ENCODE data around the gene KLK6. TPM values are rescaled to one million over a fixed set of nuclear protein-coding genes. Genes with fewer than 3 reads are reported as not detected.

KLK6 gene
- total RNA-seq, 1 donor from 2014 or later, result not detected

DNA sequence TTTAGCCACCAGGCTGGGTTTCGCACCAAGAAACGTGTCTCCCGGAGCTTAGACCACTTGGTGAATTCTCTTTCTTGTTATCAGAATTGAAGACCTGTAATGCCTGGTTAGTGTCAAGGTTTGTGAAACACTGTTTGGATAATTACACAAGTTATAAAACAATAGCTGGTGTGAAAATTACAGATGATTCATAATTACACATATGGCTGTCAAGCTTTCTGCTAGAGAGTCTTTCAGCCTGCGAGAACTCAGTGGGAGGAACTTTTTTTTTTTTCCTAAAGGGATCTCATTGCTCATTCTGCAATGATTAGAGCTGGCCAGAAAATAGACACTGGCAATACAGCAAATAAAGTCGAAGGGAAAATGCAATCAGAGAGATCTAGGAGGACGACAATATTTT lies 44.8 kb downstream of the KLK6 start:
- Histone ChIP-seq H3K36me3 (no peaks in the 10 kb centered on the region), H3K9me3 (replicated peaks) (no peaks in the 10 kb centered on the region), H3K27me3 (ENCODE audit: low read depth) (peaks cover 89% of the 10 kb centered on the region), H3K27ac (replicated peaks) (no peak overlapping the region), H3K4me1 (peaks cover 6% of the 10 kb centered on the region), H3K4me3 (no peak overlapping the region)
- intact Hi-C loops (cut with micrococcal nuclease), result no loop called here
- TF ChIP-seq, protein P1, sequence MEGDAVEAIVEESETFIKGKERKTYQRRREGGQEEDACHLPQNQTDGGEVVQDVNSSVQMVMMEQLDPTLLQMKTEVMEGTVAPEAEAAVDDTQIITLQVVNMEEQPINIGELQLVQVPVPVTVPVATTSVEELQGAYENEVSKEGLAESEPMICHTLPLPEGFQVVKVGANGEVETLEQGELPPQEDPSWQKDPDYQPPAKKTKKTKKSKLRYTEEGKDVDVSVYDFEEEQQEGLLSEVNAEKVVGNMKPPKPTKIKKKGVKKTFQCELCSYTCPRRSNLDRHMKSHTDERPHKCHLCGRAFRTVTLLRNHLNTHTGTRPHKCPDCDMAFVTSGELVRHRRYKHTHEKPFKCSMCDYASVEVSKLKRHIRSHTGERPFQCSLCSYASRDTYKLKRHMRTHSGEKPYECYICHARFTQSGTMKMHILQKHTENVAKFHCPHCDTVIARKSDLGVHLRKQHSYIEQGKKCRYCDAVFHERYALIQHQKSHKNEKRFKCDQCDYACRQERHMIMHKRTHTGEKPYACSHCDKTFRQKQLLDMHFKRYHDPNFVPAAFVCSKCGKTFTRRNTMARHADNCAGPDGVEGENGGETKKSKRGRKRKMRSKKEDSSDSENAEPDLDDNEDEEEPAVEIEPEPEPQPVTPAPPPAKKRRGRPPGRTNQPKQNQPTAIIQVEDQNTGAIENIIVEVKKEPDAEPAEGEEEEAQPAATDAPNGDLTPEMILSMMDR (IDR thresholded peaks at IDR 0.05; ENCODE audit: borderline replicate concordance), result no peak
- no peak for DNase-seq

- H3K36me3 ChIP-seq, result no peaks in the 10 kb centered on the region
- H3K9me3 ChIP-seq (replicated peaks), result no peaks in the 10 kb centered on the region
- peaks cover 86% of the 10 kb centered on the region for H3K27me3 ChIP-seq (ENCODE audit: low read depth)
- no peak overlapping the region for H3K4me3 ChIP-seq
- intact Hi-C loops (cut with micrococcal nuclease), result no loop called here
- TF ChIP-seq, protein P1 (IDR thresholded peaks at IDR 0.05; ENCODE audit: borderline replicate concordance), result peak; percentile 90
- no peak overlapping the region for H3K27ac ChIP-seq (replicated peaks)
- DNase-seq, result peak; percentile 34
- peaks cover 6% of the 10 kb centered on the region for H3K4me1 ChIP-seq
These were observed 47.0 kb downstream of the KLK6 start for GRCh38 chr19:50922317-50922853.

DNA sequence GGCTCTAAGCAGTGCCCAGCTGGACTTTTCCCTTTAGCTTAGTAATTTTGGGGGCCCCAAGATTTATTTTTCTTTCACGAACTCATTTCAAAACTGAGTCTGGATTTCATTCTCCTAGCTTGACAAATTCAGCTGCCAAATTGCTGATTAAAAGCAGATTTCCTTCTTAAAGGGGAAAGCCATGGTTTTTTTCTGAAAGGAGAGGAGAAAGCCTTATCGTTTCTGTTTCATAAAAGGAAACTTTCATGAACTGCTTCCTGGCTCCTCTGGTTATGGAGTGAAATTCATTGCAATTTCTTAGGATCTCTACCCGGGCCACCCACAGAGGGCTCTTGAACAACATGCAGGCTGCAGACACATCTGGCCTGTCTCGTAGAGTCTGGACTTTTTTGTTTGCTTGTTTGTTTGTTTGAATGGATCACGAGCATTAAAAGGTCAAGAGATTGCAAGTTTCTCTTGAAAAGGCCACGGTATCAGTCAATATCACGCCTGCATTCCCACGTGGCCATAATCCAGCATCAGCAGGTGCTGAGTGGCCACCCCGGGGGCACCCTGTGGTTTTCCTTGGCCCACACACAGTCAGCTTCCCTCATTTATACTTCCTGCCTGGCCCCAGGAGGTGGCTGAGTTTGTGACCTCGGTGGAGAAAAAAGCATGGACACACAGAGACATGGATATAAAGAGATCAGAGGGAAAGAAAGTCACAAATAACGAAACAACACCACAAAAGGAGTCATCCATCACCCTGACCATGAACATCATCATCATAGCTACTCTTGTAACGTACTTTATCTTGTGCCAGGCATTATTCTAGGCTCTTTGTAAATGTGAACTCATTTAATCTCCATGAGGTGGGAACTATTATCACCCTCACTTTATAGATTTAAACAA lies 47.7 kb downstream of the KLK6 start:
- Histone ChIP-seq H3K36me3 (no peaks in the 10 kb centered on the region), H3K9me3 (replicated peaks) (no peaks in the 10 kb centered on the region), H3K27ac (replicated peaks) (no peak overlapping the region), H3K4me3 (no peak overlapping the region), H3K4me1 (peaks cover 6% of the 10 kb centered on the region), H3K27me3 (ENCODE audit: low read depth) (peaks cover 91% of the 10 kb centered on the region)
- intact Hi-C loops (cut with micrococcal nuclease), result no loop called here
- DNase-seq, result no peak
- TF ChIP-seq, protein P1 (IDR thresholded peaks at IDR 0.05; ENCODE audit: borderline replicate concordance), result no peak

DNA sequence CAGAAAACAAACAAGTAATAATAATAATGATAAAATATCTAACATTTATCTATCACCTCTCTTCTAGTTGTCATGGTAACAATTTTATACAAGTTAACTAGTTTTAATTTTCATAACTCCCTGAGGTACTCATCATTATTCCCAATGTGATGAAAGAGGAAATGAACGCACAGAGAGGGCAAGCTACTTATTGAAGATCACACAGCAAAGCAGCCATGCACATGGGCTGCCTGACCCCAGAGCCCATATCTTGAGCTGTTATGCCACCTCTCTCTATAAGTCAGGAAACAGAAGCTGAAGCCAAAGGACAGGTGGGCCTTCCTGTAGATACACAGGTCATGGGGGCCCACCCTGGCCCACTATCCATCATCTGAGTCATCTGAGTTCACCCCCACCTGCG lies 53.3 kb downstream of the KLK6 start:
- intact Hi-C loops (cut with micrococcal nuclease), result no loop called here
- TF ChIP-seq, protein P1 (IDR thresholded peaks at IDR 0.05; ENCODE audit: borderline replicate concordance), result no peak
- no peak overlapping the region for H3K27ac ChIP-seq (replicated peaks)
- no peak overlapping the region for H3K4me3 ChIP-seq
- H3K4me1 ChIP-seq, result no peaks in the 10 kb centered on the region
- peaks cover 90% of the 10 kb centered on the region for H3K27me3 ChIP-seq (ENCODE audit: low read depth)
- no peaks in the 10 kb centered on the region for H3K36me3 ChIP-seq
- H3K9me3 ChIP-seq (replicated peaks), result no peaks in the 10 kb centered on the region
- DNase-seq, result no peak

GRCh38 chr19:50912727-50913716 lies 56.4 kb downstream of the KLK6 start:
- H3K27me3 ChIP-seq (ENCODE audit: low read depth), result peaks cover 90% of the 10 kb centered on the region
- no peak overlapping the region for H3K27ac ChIP-seq (replicated peaks)
- intact Hi-C loops (cut with micrococcal nuclease), result no loop called here
- DNase-seq, result no peak
- no peaks in the 10 kb centered on the region for H3K4me1 ChIP-seq
- TF ChIP-seq, protein P1 (IDR thresholded peaks at IDR 0.05; ENCODE audit: borderline replicate concordance), result no peak
- no peaks in the 10 kb centered on the region for H3K36me3 ChIP-seq
- no peak overlapping the region for H3K4me3 ChIP-seq
- no peaks in the 10 kb centered on the region for H3K9me3 ChIP-seq (replicated peaks)

Data from left ventricle myocardium inferior (tissue), 1 donor.